Measurements from ENCODE around the gene NACC2. TPM values are rescaled to one million over a fixed set of nuclear protein-coding genes. Genes with fewer than 3 reads are reported as not detected.
A peak's percentile ranks its signal among the peaks of the same experiment; 100 is the strongest.

The NACC2 gene
- total RNA-seq, 4 donors from 2014 or later, result 18.4 to 33.6 (median 22.4) TPM

- DNase-seq, result peak; percentile 61
- no peak overlapping the region for H3K4me3 ChIP-seq (replicated peaks in 1 of 3)
- H3K36me3 ChIP-seq, result no peaks in the 10 kb centered on the region
- no peak for TF ChIP-seq POLR2A (IDR thresholded peaks at IDR 0.05)
- TF ChIP-seq, protein P1, sequence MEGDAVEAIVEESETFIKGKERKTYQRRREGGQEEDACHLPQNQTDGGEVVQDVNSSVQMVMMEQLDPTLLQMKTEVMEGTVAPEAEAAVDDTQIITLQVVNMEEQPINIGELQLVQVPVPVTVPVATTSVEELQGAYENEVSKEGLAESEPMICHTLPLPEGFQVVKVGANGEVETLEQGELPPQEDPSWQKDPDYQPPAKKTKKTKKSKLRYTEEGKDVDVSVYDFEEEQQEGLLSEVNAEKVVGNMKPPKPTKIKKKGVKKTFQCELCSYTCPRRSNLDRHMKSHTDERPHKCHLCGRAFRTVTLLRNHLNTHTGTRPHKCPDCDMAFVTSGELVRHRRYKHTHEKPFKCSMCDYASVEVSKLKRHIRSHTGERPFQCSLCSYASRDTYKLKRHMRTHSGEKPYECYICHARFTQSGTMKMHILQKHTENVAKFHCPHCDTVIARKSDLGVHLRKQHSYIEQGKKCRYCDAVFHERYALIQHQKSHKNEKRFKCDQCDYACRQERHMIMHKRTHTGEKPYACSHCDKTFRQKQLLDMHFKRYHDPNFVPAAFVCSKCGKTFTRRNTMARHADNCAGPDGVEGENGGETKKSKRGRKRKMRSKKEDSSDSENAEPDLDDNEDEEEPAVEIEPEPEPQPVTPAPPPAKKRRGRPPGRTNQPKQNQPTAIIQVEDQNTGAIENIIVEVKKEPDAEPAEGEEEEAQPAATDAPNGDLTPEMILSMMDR (IDR thresholded peaks at IDR 0.05), result no peak
- H3K27ac ChIP-seq, result peak overlapping the region; percentile 65 to 84 (median 70)
- intact Hi-C loops (cut with DNase I), result no loop called here
- 5 to 6% methylated on average over 5 to 29 of the region's 32 CpGs for WGBS, 2 donors
- H3K4me1 ChIP-seq, result peaks cover 10 to 35% of the 10 kb centered on the region in 2 donors
- H3K27me3 ChIP-seq, result no peaks in the 10 kb centered on the region
- H3K9me3 ChIP-seq, result no peaks in the 10 kb centered on the region
Observed at GRCh38 chr9:135992486-135993408, 102.3 kb downstream of the NACC2 start.

- H3K27ac ChIP-seq, result peak overlapping the region in 2 of 3 donors; percentile 70 to 84
- no peaks in the 10 kb centered on the region for H3K36me3 ChIP-seq
- intact Hi-C loops (cut with DNase I), result no loop called here
- no peaks in the 10 kb centered on the region for H3K9me3 ChIP-seq
- no peaks in the 10 kb centered on the region for H3K27me3 ChIP-seq
- WGBS, 2 donors, result 64 to 65% methylated on average over 18 of the region's 18 CpGs
- H3K4me3 ChIP-seq (replicated peaks in 1 of 3), result no peak overlapping the region
- no peak for DNase-seq
- no peak for TF ChIP-seq POLR2A (IDR thresholded peaks at IDR 0.05)
- H3K4me1 ChIP-seq, result peaks cover 10 to 35% of the 10 kb centered on the region in 2 donors
Observed at GRCh38 chr9:135991771-135992170, 103.3 kb downstream of the NACC2 start.

- intact Hi-C loops (cut with DNase I), result no loop called here
- H3K4me3 ChIP-seq (replicated peaks in 1 of 3), result no peak overlapping the region
- 20 to 27% methylated on average over 16 to 20 of the region's 21 CpGs for WGBS, 2 donors
Observed at GRCh38 chr9:135990468-135991429, 104.3 kb downstream of the NACC2 start.

GRCh38 chr9:135989722-135990467 lies 105.2 kb downstream of the NACC2 start:
- H3K4me3 ChIP-seq (replicated peaks in 1 of 3), result no peak overlapping the region
- no peaks in the 10 kb centered on the region for H3K9me3 ChIP-seq
- peaks cover 10 to 35% of the 10 kb centered on the region in 2 donors for H3K4me1 ChIP-seq
- intact Hi-C loops (cut with DNase I), result no loop called here
- TF ChIP-seq POLR2A (IDR thresholded peaks at IDR 0.05), result no peak
- TF ChIP-seq, protein P1 (IDR thresholded peaks at IDR 0.05), result no peak
- H3K27ac ChIP-seq, result no peak overlapping the region
- no peaks in the 10 kb centered on the region for H3K36me3 ChIP-seq
- H3K27me3 ChIP-seq, result no peaks in the 10 kb centered on the region
- 35 to 51% methylated on average over 16 to 21 of the region's 36 CpGs for WGBS, 2 donors
- no peak for DNase-seq

More at GRCh38 chr9:135990468-135991429, 104.3 kb downstream of the NACC2 start:
- no peaks in the 10 kb centered on the region for H3K9me3 ChIP-seq
- no peaks in the 10 kb centered on the region for H3K36me3 ChIP-seq
- no peak overlapping the region for H3K27ac ChIP-seq
- H3K27me3 ChIP-seq, result no peaks in the 10 kb centered on the region
- no peak for TF ChIP-seq POLR2A (IDR thresholded peaks at IDR 0.05)
- TF ChIP-seq, protein P1 (IDR thresholded peaks at IDR 0.05), result no peak
- no peak for DNase-seq
- peaks cover 10 to 35% of the 10 kb centered on the region in 2 donors for H3K4me1 ChIP-seq

- DNase-seq, result no peak
- no peak overlapping the region for H3K4me3 ChIP-seq (replicated peaks in 1 of 3)
- H3K9me3 ChIP-seq, result no peaks in the 10 kb centered on the region
- 100% methylated on average over 1 of the region's 8 CpGs for WGBS, 2 donors
- H3K4me1 ChIP-seq, result peaks cover 10 to 30% of the 10 kb centered on the region in 2 donors
- H3K27ac ChIP-seq, result no peak overlapping the region
- TF ChIP-seq, protein P1 (IDR thresholded peaks at IDR 0.05), result no peak
- TF ChIP-seq POLR2A (IDR thresholded peaks at IDR 0.05), result no peak
- H3K36me3 ChIP-seq, result no peaks in the 10 kb centered on the region
- H3K27me3 ChIP-seq, result no peaks in the 10 kb centered on the region
- intact Hi-C loops (cut with DNase I), result no loop called here
Observed at GRCh38 chr9:135989157-135989556, 105.9 kb downstream of the NACC2 start.
